Measurements from ENCODE around the gene FKBP1A.
"Not testable (repeated sequence)": the region's sequence is repeated elsewhere in the genome, so short reads cannot be mapped to it uniquely, and the experiment has no call there.

FKBP1A gene

DNA sequence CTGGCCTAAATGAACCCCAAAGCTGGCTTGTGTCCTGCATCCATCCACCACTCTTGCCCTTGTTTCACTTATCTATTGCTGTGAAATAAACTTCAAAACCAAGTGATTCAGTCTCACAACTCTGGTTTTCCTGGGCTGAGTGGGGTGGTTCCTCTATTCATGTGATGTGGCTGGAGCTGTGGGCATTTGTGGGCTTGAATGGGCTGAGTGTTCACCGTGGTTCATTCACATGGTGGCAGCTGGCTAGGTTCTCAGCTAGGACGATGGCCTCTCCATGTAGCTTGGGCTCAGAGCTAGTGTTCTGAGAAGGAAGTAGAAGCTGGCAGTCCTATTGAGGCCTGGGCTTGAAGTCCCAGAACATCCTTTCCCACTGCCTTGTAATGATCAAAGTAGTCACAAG lies 30.4 kb downstream of the FKBP1A start:
- FAIRE-seq: no peak

DNA sequence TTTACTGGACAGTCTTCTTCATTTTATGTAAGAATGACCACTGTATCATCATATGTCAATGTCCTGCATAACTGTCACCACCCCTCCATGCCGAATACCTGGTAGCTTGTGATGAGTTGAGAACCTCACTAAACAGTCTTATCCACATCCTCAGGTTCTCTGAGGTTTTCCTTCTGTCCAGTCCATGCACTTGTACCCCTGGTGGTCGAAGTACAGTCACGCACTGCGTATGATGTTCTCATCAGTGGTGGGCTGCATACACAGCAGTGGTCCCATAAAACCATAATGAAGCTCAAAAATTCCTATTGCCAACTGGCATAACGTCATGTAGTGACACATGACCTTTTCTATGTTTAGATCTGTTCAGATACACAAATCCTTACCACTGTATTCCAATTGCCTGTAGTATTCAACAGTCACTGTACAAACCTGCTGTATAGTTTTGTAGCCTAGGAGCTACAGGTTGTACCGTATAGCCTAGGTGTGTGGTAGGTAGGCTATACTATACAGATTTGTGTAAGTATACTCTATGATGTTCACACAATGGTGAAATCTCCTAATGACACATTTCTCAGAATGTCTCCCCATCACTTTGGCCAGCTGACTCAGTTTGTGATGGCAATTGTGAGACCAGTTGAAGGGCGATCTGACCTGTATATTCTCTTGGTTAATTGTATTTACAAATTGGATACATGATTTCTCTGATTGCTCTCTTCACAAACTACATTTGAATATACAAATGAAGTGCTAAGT lies 32.6 kb downstream of the FKBP1A start:
- FAIRE-seq: no peak

DNA sequence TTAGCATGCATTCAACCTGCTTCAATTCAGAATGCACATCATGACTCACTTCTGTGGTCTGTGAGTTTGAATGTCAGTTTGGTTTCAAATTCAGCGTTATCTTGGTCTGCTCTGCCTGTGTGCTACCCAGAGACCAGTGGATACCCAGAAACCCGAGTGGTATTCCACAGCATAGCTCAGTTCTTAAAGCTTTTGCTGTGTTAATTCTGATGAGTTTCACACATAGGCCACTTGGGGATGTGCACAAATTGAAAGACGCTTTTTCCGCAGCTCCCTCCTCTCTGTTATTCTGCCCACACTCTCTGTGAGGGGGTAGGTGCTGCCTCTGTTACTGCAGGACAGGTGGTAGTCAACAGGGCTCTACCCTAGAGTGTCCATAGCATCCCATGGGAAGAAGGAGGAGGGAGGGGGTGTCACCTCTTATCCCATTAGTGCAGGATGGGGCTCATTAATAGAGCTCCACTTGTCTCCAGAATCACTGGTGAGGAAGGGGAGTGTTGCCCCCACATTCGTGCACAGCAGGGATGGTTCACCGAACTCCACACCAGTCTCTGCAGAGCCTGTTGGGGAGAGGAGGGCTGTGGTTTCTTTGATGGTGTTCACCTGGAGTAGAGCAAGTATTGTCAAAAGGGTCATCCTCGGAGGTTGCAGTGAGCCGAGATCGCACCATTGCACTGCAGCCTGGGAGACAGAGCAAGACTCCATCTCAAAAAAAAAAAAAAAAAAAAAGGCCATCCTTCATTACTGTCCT lies 34.8 kb downstream of the FKBP1A start:
- no peak for FAIRE-seq

DNA sequence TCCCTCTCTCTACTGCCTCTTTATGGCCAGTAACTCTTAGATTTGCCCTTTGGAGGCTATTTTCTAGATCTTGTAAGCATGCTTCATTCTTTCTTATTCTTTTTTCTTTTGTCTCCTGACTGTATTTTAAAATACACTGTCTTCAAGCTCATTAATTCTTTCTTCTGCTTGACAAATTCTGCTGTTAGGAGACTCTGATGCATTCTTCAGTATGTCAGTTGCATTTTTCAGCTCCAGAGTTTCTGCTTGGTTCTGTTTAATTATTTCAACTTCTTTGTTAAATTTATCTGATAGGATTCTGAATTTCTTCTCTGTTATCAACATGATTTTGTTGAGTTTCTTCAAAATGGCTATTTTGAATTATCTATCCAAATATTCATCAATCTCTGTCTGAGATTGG lies 38.9 kb downstream of the FKBP1A start:
- FAIRE-seq: no peak

DNA sequence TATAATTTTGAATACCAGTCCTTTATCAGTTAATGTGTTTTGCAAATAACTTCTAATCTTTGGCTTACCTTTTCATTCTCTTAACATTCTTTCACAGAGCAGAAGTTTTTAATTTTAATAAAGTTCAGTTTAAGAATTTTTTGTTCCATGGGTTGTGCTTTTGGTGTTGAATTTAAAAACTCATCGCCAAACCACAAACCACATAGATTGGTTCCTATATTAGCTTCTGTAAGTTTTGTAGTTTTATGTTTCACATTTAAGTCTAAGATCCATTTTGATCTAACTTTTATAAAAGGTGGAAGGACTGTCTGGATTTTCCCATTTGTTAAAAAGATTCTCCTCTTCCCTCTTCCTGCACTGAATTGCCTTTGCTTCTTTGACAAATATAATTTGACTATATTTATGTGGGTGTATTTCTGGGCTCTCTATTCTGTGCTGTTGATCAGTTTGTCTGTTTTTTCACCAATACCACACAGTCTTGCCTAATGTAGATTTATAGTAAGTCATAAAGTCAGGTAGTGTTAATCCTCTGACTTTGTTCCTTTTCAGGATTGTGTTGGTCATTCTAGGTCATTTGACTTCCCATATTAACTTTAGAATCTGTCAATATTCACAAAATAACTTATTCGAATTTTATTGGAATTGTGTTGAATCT lies 46.4 kb downstream of the FKBP1A start:
- FAIRE-seq: no peak

DNA sequence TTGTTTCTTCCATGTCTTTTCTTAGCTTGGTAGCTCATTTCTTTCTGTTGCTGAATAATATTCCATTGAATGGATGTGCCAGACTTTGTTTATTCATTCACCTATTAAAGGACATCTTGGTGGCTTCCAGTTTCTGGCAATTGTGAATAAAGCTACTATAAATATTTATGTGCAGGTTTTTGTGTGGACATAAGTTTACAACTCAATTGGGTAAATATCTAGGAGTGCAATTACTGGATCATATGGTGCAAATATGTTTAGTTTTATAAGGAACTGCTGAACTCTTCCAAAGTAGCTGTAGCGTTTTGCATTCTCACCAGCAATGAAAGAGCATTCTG lies 47.1 kb downstream of the FKBP1A start:
- FAIRE-seq: no peak

DNA sequence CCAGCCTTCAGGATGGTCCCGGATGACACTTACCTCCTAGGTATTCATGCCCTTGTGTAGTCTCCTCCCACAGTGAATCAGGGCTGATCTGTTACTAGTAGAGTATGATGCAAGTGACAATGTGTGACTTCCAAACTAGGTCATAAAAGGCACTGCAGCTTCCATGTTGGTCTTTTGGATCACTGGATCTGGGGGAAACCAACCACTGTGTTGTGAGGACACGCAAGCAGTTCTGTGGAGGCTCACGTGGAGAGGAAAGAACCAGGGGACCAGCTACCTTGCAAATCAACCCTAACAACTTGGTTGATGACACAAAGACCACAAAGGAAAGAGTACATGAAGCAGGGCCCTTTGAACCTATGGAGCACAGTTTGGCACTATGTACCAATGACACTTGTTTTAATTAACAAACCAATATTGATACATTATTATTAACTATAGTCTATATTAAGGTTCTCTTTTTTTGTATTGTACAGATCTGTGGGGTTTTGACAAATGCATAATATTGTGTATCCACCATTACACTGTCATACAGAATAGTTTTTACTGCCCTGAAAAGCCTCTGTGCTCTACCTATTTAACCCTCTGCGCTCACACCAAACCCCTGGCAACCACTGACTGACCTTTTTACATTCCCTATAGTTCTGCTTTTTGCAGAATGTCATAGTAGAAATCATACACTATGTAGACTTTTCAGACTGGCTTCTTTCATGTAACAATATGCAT lies 47.7 kb downstream of the FKBP1A start:
- no peak for FAIRE-seq

DNA sequence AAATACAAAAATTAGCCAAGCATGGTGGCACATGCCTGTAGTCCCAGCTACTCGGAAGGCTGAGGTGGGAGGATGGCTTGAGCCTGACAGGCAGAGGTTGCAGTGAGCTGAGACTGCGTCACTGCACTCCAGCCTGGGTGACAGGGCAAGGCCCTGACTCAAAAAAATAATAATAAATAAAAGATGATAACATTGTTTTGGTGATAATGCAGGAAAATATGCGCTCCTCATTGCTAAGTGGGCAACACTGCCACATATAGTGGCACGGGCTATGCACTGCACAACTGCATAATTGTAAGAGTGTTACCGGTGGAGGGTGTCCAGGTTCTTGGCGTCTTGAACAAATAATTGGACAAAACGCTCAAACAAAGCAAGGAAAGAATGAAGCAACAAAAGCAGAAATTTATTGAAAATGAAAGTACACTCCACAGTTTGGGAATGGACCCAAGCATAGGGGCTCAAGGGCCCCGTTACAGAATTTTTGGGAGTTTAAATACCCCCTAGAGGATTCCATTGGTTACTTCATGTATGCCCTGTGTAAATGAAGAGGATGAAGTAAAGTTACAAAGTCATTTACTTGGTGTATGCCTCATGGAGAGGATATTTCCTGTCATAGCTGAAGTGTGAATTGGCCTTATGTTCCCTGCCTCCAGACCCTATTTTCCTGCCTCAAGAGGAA lies 49.3 kb downstream of the FKBP1A start:
- not testable (repeated sequence) for FAIRE-seq

DNA sequence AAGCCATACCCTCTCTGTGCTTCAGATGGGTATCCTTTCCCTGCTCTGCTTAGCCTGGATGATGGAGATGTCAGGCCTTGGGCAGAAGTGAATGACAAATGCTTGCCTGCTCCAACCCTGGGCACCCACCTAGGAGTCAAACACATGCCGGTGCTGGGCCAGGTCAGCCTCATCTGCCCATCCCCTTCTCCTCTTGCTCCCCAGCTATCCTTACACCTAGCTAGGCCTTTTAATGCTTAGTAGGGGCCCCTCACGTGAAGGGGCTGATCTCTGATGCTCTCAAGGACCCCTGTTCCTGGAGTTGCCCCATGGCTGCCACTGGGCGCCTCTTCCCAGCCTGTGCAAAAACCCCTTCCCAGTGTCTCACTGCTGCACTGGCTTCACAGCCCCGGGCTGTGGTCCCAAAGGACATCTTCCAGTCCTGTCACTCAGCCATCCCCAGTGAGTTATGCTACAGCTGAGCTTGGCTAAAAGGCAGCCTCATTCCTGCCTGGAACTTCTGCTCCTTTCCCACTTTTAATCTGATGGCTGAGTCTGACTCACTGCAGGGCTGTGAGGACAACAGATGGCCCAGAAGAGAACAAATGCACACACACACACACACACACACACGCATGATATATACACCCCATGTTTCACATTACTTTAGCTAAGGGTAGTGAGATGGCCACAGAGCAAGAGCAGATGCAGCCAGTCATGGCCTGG lies 51.1 kb downstream of the FKBP1A start:
- FAIRE-seq: no peak

DNA sequence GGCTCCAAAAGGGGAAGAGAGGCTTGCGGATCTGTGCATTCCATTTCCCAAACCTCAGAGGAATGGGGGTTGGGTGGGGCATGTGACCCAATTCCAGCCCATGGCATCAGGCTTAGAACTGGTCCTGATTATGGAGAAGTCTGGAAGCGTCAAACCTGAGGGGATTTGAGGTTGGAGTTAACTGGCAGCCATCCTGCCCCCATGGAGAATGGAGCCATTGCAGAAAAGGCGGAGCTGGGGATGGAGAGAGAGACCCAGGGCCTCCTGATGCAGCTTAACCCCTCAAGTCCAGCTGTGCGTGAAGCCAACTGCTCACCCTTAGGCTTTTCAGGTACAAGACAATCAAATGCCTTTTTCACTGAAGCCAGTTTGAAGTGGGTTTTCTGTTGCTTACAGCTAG lies 54.1 kb downstream of the FKBP1A start:
- FAIRE-seq: no peak

DNA sequence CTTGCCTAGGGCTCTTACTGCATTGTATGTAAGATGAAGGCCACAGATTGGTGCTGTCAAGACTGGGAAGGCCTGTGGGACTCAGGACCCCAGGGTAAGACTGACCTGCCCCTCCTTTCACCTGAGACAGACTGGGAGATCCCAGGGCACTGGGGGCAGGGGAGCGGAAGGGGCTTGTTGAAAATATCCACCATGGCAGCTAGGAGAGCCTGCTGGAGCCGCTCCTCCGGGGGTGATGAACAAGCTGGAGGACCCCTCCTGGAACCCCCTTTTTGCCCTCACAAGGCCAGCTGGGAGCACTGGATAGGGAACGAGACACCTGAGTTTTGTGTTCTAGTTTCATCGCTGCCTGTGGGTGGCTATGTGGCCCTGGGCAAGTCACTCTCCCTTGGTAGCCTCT lies 54.8 kb downstream of the FKBP1A start:
- no peak for FAIRE-seq

DNA sequence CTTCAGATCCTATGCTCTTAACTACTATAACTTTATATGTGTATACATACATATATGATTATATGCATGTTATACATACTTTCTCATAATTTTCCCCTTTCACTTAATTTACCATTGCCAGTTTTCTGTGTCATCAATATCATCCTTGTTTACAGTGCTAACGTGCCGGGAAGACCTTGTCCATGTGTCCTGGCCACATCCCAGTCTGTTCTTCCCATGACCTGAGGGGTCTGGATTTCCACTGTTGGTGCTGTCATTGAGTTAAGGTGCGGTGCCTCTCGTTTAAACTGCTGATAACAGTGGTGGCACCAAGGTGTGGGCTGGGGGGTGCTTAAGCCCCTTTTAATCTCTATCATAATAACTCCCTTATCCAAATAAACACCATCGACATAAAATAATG lies 55.4 kb downstream of the FKBP1A start:
- FAIRE-seq: no peak

DNA sequence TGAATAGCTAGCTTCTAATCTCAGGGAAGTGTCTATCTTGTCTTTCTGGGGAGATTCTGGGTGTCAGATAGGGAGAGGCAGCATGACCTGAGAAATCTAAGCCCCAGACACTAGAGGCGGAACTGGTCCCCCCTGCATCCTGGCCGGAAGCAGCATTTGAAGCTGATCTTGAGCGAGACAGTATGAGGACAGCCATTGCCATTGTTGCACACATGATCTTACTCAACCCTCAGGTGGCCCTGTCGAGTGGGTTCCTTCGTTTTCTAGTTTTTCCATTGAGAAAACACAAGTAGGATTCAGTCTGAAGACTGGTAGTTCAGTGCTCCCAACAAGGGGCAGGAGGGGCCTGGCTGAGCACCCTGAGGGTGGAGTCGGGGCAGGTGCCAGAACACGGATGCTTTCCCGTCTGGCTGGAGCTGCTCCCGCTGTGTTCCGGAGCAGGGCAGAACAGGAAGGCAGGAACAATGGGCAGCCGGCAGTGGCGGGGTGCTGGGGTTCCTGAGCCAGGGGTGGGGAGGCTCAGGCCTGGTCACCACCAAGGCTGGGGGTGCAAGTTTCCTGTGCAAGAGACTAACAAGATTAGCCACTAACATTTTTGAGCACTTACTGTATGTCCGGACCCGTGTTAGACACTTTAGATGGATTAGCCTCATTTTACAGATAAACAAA lies 56.0 kb downstream of the FKBP1A start:
- FAIRE-seq: no peak

DNA sequence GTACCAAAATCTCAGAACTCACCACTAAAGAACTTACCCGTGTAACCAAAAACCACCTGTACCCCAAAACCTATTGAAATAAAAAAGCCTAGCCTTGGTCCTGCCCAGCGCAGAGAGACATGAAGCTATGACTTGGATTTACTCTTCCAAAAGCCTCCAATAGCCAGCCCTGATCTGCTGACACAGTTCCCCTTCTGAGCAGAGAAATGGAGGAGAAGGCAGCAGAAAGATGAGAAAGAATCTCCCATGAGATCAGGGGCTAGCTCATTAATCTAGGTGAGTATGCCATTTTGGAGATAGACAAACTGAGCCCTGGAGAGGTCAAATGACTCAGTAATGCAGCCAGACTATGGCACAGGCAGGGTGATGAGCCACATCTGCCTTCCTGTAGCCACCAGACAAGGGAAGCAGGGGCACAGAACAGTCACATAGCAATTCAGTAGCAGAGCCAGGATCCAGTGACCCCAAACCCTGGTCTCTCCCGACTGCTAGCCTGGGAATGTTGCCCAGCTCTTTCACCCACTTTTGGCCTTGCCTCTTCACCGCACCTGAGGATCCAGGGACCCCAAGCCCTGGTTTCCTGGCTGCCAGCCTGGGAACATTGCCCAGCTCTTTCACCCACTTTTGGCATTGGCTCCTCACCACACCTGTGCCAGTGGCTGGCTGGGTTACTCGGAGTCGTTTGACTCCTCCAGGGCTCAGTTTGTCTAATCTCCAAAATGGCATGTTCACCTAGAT lies 56.7 kb downstream of the FKBP1A start:
- FAIRE-seq: no peak

DNA sequence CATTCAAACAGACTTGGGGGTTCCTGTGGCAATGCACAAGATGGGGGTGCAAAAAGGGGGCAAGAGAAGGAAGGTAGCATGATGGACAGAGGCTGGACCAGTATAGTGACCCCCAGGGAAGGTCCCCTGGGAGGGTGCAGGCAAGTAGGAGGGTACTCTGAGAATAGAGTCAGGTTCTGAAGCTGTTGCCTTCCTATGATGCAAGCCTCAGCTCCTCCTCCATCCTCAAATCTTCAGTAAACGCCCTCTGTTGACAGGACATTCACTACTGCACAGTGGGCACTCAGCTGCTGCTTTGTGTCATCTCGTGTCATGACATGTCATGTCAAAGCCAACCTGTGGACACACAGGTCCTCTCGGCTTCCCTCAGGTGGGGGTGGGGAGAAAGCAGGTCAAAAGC lies 58.1 kb downstream of the FKBP1A start:
- FAIRE-seq: no peak

DNA sequence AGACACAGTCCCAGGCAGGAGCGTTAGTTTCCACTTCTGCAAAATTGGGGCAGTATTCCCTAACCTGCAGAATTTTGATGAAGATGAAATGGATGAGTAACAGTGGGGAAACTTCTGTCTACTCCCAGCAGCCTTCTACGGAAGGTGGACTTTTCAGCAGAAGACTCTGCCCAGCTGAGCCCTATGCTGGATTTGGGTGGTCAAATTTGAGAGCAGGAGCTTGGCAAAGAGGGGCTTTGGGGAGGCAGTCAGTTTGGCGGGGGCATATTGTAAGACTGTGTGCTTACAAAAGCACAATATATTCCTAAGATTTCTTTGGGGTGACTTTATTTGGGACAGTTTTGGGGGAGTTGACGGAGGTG lies 58.5 kb downstream of the FKBP1A start:
- FAIRE-seq: no peak

DNA sequence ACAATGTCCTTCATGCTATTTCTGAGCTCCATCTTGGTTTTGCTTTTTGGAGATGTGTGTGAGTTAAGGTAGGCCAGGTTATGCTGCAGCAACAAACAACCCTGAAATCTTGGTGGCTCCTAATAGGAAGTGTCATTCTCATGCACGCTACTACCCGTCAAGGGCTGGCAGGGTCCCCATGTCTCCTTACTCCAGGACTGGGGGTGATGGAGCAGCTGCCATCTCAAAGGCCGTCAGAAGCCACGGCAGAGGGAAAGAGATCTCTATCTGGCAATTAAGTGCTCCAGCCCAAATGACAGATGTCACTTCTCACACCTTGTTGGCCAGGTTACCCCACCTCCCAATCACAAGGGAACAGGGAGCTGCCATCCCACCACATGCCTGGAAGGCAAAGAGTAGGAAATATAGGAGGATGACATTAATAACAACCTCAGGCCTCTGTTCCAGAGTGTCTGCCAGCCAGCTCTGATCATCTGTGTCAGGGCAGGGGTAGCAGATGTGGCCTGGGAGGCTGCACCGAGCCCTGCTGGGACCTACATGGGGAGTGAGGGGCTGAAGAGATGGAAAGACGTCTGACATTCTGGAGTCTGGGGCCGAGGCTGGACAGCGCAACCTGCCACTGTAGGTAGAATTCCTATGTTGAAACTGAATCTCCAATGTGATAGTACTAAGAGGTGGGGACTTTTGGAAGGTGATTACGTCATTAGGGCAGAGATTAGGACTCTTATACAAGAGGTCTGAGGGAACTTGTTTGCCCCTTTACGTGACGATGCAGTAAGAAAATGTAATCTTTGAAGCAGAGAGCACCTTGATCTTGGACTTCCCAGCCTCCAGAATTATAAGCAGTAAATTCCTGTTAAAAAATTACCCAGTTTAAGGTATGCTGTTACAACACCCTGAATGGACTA lies 59.1 kb downstream of the FKBP1A start:
- no peak for FAIRE-seq

DNA sequence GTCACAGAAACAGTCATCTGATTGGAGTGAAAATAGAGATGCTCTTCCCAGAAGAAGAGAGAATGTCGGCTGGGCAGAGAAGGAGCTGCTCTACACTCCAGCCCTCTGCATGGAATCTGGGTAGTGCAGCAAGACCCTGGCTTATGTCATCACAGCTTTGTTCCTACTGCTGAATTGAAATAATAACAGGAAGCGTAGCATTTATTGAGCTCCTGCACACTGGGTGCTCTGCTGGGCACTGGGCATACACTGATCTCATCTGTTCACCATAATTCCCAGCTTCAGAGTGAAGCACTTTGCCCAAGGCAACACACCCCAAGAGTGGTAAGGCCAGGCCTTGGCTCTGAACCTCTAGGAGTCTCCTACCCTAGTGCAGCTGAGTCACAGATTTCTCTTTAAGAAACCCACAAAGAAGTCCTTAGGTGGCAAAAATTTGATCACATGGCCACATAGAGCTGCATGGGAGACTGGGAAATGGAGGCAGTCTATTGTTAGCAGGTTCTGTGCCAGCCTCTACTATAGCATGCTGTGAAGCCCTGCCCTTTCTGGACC lies 60.0 kb downstream of the FKBP1A start:
- FAIRE-seq: no peak

DNA sequence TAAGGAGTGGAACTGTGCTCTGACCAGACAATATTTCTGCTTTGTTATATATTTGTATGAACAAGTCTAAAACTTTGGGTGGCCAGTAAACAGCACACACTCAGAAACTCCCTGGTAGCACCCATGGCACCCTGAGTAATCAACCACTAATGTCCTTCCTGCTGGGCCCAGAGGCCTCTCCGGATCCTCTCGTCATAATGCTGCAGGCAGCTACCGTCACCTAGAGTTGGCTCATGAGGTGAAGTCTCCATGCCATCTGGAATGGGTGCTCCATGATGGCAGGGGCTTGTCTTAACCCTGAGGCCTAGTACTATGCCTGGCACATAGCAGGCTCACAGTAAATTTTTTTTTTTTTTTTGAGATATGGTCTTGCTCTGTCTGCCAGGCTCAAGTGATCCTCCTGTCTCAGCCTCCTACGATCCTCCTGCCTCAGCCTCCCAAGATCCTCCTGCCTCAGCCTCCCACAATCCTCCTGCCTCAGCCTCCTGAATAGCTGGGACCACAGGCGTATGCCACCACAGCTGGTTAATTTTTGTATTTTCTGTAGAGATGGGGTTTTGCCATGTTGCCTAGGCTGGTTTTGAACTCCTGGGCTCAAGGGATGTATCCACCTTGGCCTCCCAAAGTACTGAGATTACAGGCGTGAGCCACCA lies 60.9 kb downstream of the FKBP1A start:
- FAIRE-seq: no peak

Measured in A204.1 (cell line).